MM.1S (cell line): Measurements from ENCODE around the gene SPTLC3.

Experiments used
- DNase-seq: peaks from one replicate; pipeline ENCODE4 v3.0.0-alpha.2; 2015
- H2AFZ ChIP-seq: fragments of 300-600 bp; sonication (generic); 2 replicates; pipeline ENCODE4 v1.6.0; 2016; ENCODE audit warnings: antibody characterized with exemption, low read length
- H3F3A ChIP-seq: fragments of 300-600 bp; sonication (generic); 2 replicates; pipeline ENCODE4 v1.6.1; 2016; ENCODE audit warnings: mild to moderate bottlenecking, antibody characterized with exemption, low read length, moderate library complexity, mixed read lengths; ENCODE audit not compliant: insufficient read depth
- H3K27ac ChIP-seq: fragments of 300-600 bp; sonication (generic); 2 replicates; pipeline ENCODE4 v1.5.1; 2016; ENCODE audit warnings: mild to moderate bottlenecking, low read length
- H3K27me3 ChIP-seq: fragments of 300-600 bp; sonication (generic); replicated peaks from 2 replicates; pipeline ENCODE4 v1.6.0; 2016; ENCODE audit warnings: low read length; ENCODE audit not compliant: insufficient read depth
- H3K36me3 ChIP-seq: fragments of 300-600 bp; sonication (generic); replicated peaks from 2 replicates; pipeline ENCODE4 v1.6.1; 2016; ENCODE audit warnings: mild to moderate bottlenecking, low read length, mixed read lengths; ENCODE audit not compliant: insufficient read depth
- H3K4me1 ChIP-seq: fragments of 300-600 bp; sonication (generic); 2 replicates; pipeline ENCODE4 v1.6.1; 2016; ENCODE audit warnings: low read length, mixed read lengths
- H3K4me2 ChIP-seq: fragments of 300-600 bp; sonication (generic); 2 replicates; pipeline ENCODE4 v1.6.0; 2016; ENCODE audit warnings: low read depth, low read length
- H3K4me3 ChIP-seq: fragments of 300-600 bp; sonication (generic); 2 replicates; pipeline ENCODE4 v1.5.1; 2016; ENCODE audit warnings: low read length, mixed read lengths
- H3K79me2 ChIP-seq: fragments of 300-600 bp; sonication (generic); 2 replicates; pipeline ENCODE4 v1.6.1; 2016; ENCODE audit warnings: mixed run types, low read length, mixed read lengths
- H3K9ac ChIP-seq: fragments of 300-600 bp; sonication (generic); 2 replicates; pipeline ENCODE4 v1.6.1; 2016; ENCODE audit warnings: low read length, mixed read lengths
- H3K9me2 ChIP-seq: fragments of 300-600 bp; sonication (generic); replicated peaks from 2 replicates; pipeline ENCODE4 v1.6.1; 2016; ENCODE audit warnings: mild to moderate bottlenecking, low read length, mixed read lengths; ENCODE audit not compliant: insufficient read depth
- H3K9me3 ChIP-seq: fragments of 300-600 bp; sonication (generic); replicated peaks from 2 replicates; pipeline ENCODE4 v1.6.1; 2016; ENCODE audit warnings: mild to moderate bottlenecking, low read length, mixed read lengths; ENCODE audit not compliant: insufficient read depth
- H4K20me1 ChIP-seq: fragments of 300-600 bp; sonication (generic); 2 replicates; pipeline ENCODE4 v1.6.1; 2016; ENCODE audit warnings: mild to moderate bottlenecking, low read length, moderate library complexity, mixed read lengths; ENCODE audit not compliant: insufficient read depth
- CTCF ChIP-seq: fragments of 300-600 bp; sonication (generic); IDR thresholded peaks from 2 replicates; pipeline ENCODE4 v1.5.1; 2016; ENCODE audit warnings: antibody characterized with exemption, low read length, mixed read lengths
- EZH2 ChIP-seq: fragments of 300-600 bp; sonication (generic); optimal IDR thresholded peaks from 2 replicates; pipeline ENCODE3; 2017; ENCODE audit warnings: low read depth, mild to moderate bottlenecking, antibody characterized with exemption, low read length, mixed read lengths
- EZH2phosphoT487 ChIP-seq: fragments of 300-600 bp; sonication (generic); IDR thresholded peaks from 2 replicates; pipeline ENCODE4 v1.6.1; 2018; ENCODE audit warnings: antibody characterized with exemption, low read length

SPTLC3 gene

GRCh38 chr20:12963416-12963815 lies 45.4 kb upstream of the SPTLC3 start:
- Histone ChIP-seq H3K4me1 (no peaks in the 10 kb centered on the region), H4K20me1 (no peaks in the 10 kb centered on the region), H3K27ac (no peak overlapping the region), H3K9ac (no peak overlapping the region), H3K9me3 (no peaks in the 10 kb centered on the region), H3K9me2 (no peaks in the 10 kb centered on the region), H3K27me3 (no peaks in the 10 kb centered on the region), H3K4me2 (no peak overlapping the region), H2AFZ (no peak overlapping the region), H3K79me2 (no peaks in the 10 kb centered on the region), H3F3A (no peaks in the 10 kb centered on the region), H3K36me3 (no peaks in the 10 kb centered on the region), H3K4me3 (no peak overlapping the region)
- no peak for TF ChIP-seq EZH2phosphoT487
- TF ChIP-seq CTCF: no peak
- no peak for TF ChIP-seq EZH2
- DNase-seq: no peak

GRCh38 chr20:12965212-12965869 lies 43.4 kb upstream of the SPTLC3 start:
- Histone ChIP-seq H3F3A (no peaks in the 10 kb centered on the region), H3K4me1 (no peaks in the 10 kb centered on the region), H3K9ac (no peak overlapping the region), H3K27me3 (no peaks in the 10 kb centered on the region), H3K79me2 (no peaks in the 10 kb centered on the region), H3K27ac (no peak overlapping the region), H3K4me2 (no peak overlapping the region), H2AFZ (no peak overlapping the region), H4K20me1 (no peaks in the 10 kb centered on the region), H3K9me3 (no peaks in the 10 kb centered on the region), H3K9me2 (no peaks in the 10 kb centered on the region), H3K4me3 (no peak overlapping the region), H3K36me3 (no peaks in the 10 kb centered on the region)
- TF ChIP-seq CTCF: no peak
- TF ChIP-seq EZH2: no peak
- TF ChIP-seq EZH2phosphoT487: no peak
- no peak for DNase-seq

- Histone ChIP-seq H3K27ac (no peak overlapping the region), H3K9ac (no peak overlapping the region), H3K4me3 (no peak overlapping the region), H3K9me2 (no peaks in the 10 kb centered on the region), H3F3A (no peaks in the 10 kb centered on the region), H3K4me2 (no peak overlapping the region), H2AFZ (no peak overlapping the region), H3K27me3 (no peaks in the 10 kb centered on the region), H3K9me3 (no peaks in the 10 kb centered on the region), H3K4me1 (no peaks in the 10 kb centered on the region), H3K79me2 (no peaks in the 10 kb centered on the region), H4K20me1 (no peaks in the 10 kb centered on the region), H3K36me3 (no peaks in the 10 kb centered on the region)
- TF ChIP-seq CTCF (no peak), EZH2 (no peak), EZH2phosphoT487 (no peak)
- no peak for DNase-seq
Observed at GRCh38 chr20:12965870-12966251, 42.9 kb upstream of the SPTLC3 start.
